GM10266 (cell line): ENCODE results near the gene FANCC.

ENCODE experiments used
- DNase-seq: peaks from one replicate; pipeline ENCODE4 v3.0.0; 2012; ENCODE audit errors: extremely low spot score
- CTCF ChIP-seq: IDR thresholded peaks from 2 replicates; pipeline ENCODE4 v1.5.1; 2012; ENCODE audit warnings: mild to moderate bottlenecking, low read depth; ENCODE audit not compliant: control insufficient read depth, insufficient read depth; ENCODE audit errors: missing control alignments

Gene FANCC

GRCh38 chr9:95096807-95097206 lies 220.7 kb downstream of the FANCC start:
- DNase-seq = no peak
- TF ChIP-seq CTCF = no peak

DNA sequence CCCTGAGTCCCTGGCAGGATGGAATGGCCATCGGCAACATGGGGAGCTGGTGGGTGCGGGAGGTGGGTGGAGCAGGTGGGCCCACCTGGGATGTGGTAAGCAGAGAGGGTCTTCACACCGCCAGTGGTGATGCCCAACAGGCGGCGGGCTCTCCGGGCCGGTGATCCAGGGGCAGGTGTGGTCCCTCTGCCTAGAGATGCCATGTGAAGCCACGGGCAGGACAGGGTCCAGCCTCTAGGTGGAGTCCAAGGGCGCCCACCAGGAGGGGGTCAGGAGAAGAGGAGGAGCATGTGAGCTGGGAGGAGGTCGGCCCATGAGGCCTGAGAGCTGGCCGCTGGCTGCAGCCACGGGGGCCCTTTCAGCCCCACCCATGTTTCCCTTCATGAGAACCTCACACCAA lies 221.1 kb downstream of the FANCC start:
- no peak for DNase-seq
- no peak for TF ChIP-seq CTCF

GRCh38 chr9:95095641-95096355 lies 221.7 kb downstream of the FANCC start:
- no peak for TF ChIP-seq CTCF
- DNase-seq = no peak

DNA sequence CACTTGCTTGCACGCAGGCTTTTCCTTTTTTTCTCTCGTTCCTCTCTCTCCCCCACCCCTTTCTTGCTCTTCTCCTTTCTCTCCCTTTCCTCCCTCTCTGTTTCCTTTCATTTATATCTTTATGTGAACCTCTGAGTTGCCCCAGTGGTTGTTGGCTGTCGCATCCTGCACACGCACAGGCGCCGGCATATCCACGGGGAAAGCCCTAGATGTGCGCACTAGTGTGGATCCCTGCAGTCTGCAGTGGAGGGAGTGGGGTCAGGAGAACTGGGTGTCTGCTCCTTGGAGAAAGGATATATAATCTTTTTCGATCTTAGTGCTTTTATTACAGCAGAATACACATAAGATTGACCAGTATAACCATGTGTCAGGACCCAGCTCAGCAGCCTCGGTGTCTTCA lies 223.5 kb downstream of the FANCC start:
- TF ChIP-seq CTCF = no peak
- DNase-seq = no peak

GRCh38 chr9:95093586-95093985 lies 223.9 kb downstream of the FANCC start:
- TF ChIP-seq CTCF = no peak
- DNase-seq = no peak

- TF ChIP-seq CTCF = no peak
- DNase-seq = no peak
These were observed 225.0 kb downstream of the FANCC start for GRCh38 chr9:95092262-95093072.
